G401 (cell line): ENCODE results near the gene ENTPD1. TPM values are rescaled to one million over a fixed set of nuclear protein-coding genes. Genes with fewer than 3 reads are reported as not detected.
"Not testable (repeated sequence)": the region's sequence is repeated elsewhere in the genome, so short reads cannot be mapped to it uniquely, and the experiment has no call there.

ENCODE experiments used
- DNase-seq: peaks from one replicate; pipeline ENCODE4 v3.0.0-alpha.2; 2015; ENCODE audit warnings: low spot score
- in situ Hi-C: cut with HindIII; loops from 2 replicates; pipeline ENCODE4 v1.10.0; 2016; ENCODE audit warnings: low sequenced_read_pairs, mixed read lengths
- total RNA-seq: library from RNA; depleted of rRNA; stranded (reverse); fragments of >200 nt; shearing (Covaris generic); gene quantifications from 2 replicates; pipeline ENCODE4 v1.2.3, GENCODE V29; 2014

The ENTPD1 gene
- total RNA-seq, 1 experiment from 2014 or later: not detected

- DNase-seq: no peak
- in situ Hi-C loops: no loop called here
These were observed 36.3 kb downstream of the ENTPD1 start for GRCh38 chr10:95792211-95792780.

GRCh38 chr10:95792874-95793285, 36.9 kb downstream of the ENTPD1 start:
- in situ Hi-C loops: no loop called here
- DNase-seq: no peak

- DNase-seq: no peak
- in situ Hi-C loops: no loop called here
These were observed 37.6 kb downstream of the ENTPD1 start for GRCh38 chr10:95793401-95794045.

- DNase-seq: no peak
These were observed 38.2 kb downstream of the ENTPD1 start for GRCh38 chr10:95794195-95794594.

GRCh38 chr10:95795602-95796001, 39.6 kb downstream of the ENTPD1 start:
- DNase-seq: no peak
- in situ Hi-C loops: no loop called here

More at GRCh38 chr10:95794195-95794594, 38.2 kb downstream of the ENTPD1 start:
- in situ Hi-C loops: no loop called here

- in situ Hi-C loops: no loop called here
- DNase-seq: no peak
These were observed 40.5 kb downstream of the ENTPD1 start for GRCh38 chr10:95796504-95796903.

- DNase-seq: no peak
- in situ Hi-C loops: no loop called here
These were observed 42.3 kb downstream of the ENTPD1 start for GRCh38 chr10:95798096-95798855.

GRCh38 chr10:95800286-95800685, 44.3 kb downstream of the ENTPD1 start:
- in situ Hi-C loops, DNase-seq: not testable (repeated sequence)

GRCh38 chr10:95806687-95807380, 50.9 kb downstream of the ENTPD1 start:
- DNase-seq, in situ Hi-C loops: not testable (repeated sequence)

GRCh38 chr10:95808705-95809308, 52.8 kb downstream of the ENTPD1 start:
- in situ Hi-C loops, DNase-seq: not testable (repeated sequence)

- in situ Hi-C loops: no loop called here
These were observed 53.6 kb downstream of the ENTPD1 start for GRCh38 chr10:95809370-95810197.

GRCh38 chr10:95810198-95810976, 54.4 kb downstream of the ENTPD1 start:
- DNase-seq: no peak
- in situ Hi-C loops: no loop called here

More at GRCh38 chr10:95809370-95810197, 53.6 kb downstream of the ENTPD1 start:
- no peak for DNase-seq

- no peak for DNase-seq
- in situ Hi-C loops: no loop called here
These were observed 57.2 kb downstream of the ENTPD1 start for GRCh38 chr10:95813054-95813685.

- in situ Hi-C loops: no loop called here
- DNase-seq: no peak
These were observed 58.2 kb downstream of the ENTPD1 start for GRCh38 chr10:95814011-95814727.

- in situ Hi-C loops: no loop called here
- no peak for DNase-seq
These were observed 59.2 kb downstream of the ENTPD1 start for GRCh38 chr10:95815133-95815532.

GRCh38 chr10:95815701-95816240, 59.8 kb downstream of the ENTPD1 start:
- in situ Hi-C loops: no loop called here
- DNase-seq: no peak
